ENCODE results near the gene RANBP17. TPM values are rescaled to one million over a fixed set of nuclear protein-coding genes. Genes with fewer than 3 reads are reported as not detected.
"Not testable (repeated sequence)": the region's sequence is repeated elsewhere in the genome, so short reads cannot be mapped to it uniquely, and the experiment has no call there.

Gene RANBP17
- total RNA-seq, 1 experiment from 2014 or later, result not detected

GRCh38 chr5:170857066-170857465 lies 4.8 kb upstream of the RANBP17 start:
- no peak for DNase-seq
- Histone ChIP-seq H3K4me1 (ENCODE audit: low read length) (no peaks in the 10 kb centered on the region), H3K79me2 (ENCODE audit: low read length) (no peaks in the 10 kb centered on the region), H3K9me2 (replicated peaks; ENCODE audit: insufficient read depth, low read length) (no peaks in the 10 kb centered on the region), H3K4me3 (ENCODE audit: low read length) (no peak overlapping the region), H3K27me3 (ENCODE audit: low read length) (no peaks in the 10 kb centered on the region), H3K27ac (ENCODE audit: low read length) (no peak overlapping the region), H2AFZ (ENCODE audit: low read length) (no peak overlapping the region), H3K9me3 (ENCODE audit: low read length) (peaks cover 5% of the 10 kb centered on the region; the same call in 1 of the 2 replicates), H3K36me3 (ENCODE audit: insufficient read depth, low read length) (no peaks in the 10 kb centered on the region), H3K4me2 (ENCODE audit: low read depth, low read length, poor library complexity, severe bottlenecking) (no peak overlapping the region), H3K9ac (ENCODE audit: low read length) (no peak overlapping the region), H4K20me1 (ENCODE audit: insufficient read depth, low read depth, low read length) (no peaks in the 10 kb centered on the region)

DNA sequence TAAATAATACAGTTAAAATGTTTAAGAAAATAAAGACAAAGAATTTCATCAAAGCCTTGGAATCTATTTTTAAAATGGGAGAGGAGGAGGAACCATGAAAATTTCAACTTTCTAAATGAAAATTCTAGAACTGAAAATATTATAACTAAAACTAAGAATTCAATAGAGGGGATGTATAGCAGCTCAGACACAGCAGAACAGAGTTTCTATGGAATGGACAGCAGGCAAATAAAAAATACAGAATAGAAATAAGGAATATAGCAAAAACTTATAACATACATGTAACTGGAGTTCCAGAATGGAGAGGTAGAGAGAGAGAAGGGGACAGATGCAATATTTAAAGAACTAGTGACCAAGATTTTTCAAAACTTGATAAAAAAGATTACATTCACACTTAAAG lies 1.4 kb upstream of the RANBP17 start:
- H3K36me3 ChIP-seq (ENCODE audit: insufficient read depth, low read length), result no peaks in the 10 kb centered on the region

DNA sequence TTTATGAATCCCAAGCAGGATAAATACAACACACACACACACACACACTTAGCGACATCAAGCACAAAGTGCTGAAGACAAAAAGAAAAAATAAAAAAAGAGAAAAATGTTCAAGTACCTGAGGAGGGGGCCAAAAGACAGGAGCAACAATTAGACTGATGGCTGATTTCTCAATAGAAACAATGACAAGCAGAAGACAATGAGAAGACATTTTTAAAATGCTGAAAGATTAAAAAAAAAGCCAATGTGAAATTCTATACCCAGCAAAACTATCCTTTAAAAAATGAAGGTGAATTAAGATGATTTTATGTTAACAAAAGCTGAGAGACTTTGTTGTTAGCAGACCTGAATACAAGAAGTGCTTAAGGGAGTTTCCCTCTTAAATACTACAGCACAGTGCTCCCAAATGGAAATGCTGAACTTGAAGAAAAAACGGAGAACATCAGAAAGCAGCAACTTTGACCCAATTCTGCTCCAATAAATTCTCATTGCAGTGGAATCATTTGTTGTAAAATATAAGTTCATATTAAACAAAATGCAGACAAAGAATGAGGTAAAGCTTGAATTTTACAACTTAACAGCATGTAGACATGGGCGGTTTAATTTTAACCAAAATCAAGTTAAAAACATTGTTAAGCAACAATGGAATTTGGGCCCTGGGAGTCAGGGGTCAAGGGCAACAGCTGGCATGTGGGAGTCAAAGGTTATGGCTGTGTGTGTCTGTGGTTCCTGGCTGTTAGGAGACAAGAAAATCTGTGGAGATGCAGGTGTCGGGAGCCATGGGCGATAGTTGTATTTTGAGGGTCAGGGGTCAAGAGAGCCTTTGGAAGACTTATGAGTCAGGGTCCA lies 776 bp upstream of the RANBP17 start:
- Histone ChIP-seq H3K4me2 (ENCODE audit: low read depth, low read length, poor library complexity, severe bottlenecking) (no peak overlapping the region), H3K4me3 (ENCODE audit: low read length) (no peak overlapping the region), H3K9me2 (replicated peaks; ENCODE audit: insufficient read depth, low read length) (no peaks in the 10 kb centered on the region), H3K79me2 (ENCODE audit: low read length) (no peaks in the 10 kb centered on the region), H2AFZ (ENCODE audit: low read length) (no peak overlapping the region), H3K36me3 (ENCODE audit: insufficient read depth, low read length) (no peaks in the 10 kb centered on the region), H3K27me3 (ENCODE audit: low read length) (no peaks in the 10 kb centered on the region), H3K9ac (ENCODE audit: low read length) (no peak overlapping the region), H4K20me1 (ENCODE audit: insufficient read depth, low read depth, low read length) (no peaks in the 10 kb centered on the region), H3K4me1 (ENCODE audit: low read length) (no peaks in the 10 kb centered on the region), H3K27ac (ENCODE audit: low read length) (no peak overlapping the region), H3K9me3 (ENCODE audit: low read length) (peaks cover 5% of the 10 kb centered on the region; the same call in 1 of the 2 replicates)
- no peak for DNase-seq

More for the DNA sequence above, 1.4 kb upstream of the RANBP17 start:
- Histone ChIP-seq H3K27ac (ENCODE audit: low read length) (no peak overlapping the region), H4K20me1 (ENCODE audit: insufficient read depth, low read depth, low read length) (no peaks in the 10 kb centered on the region), H3K4me1 (ENCODE audit: low read length) (no peaks in the 10 kb centered on the region), H3K9me2 (replicated peaks; ENCODE audit: insufficient read depth, low read length) (no peaks in the 10 kb centered on the region), H3K4me2 (ENCODE audit: low read depth, low read length, poor library complexity, severe bottlenecking) (no peak overlapping the region), H2AFZ (ENCODE audit: low read length) (no peak overlapping the region), H3K4me3 (ENCODE audit: low read length) (no peak overlapping the region), H3K9ac (ENCODE audit: low read length) (no peak overlapping the region), H3K27me3 (ENCODE audit: low read length) (no peaks in the 10 kb centered on the region), H3K79me2 (ENCODE audit: low read length) (no peaks in the 10 kb centered on the region), H3K9me3 (ENCODE audit: low read length) (peaks cover 5% of the 10 kb centered on the region; the same call in 1 of the 2 replicates)
- no peak for DNase-seq

- H3K9me2 ChIP-seq (replicated peaks; ENCODE audit: insufficient read depth, low read length), result no peaks in the 10 kb centered on the region
- no peaks in the 10 kb centered on the region for H3K27me3 ChIP-seq (ENCODE audit: low read length)
- H3K79me2 ChIP-seq (ENCODE audit: low read length), result no peaks in the 10 kb centered on the region
- no peaks in the 10 kb centered on the region for H4K20me1 ChIP-seq (ENCODE audit: insufficient read depth, low read depth, low read length)
- H3K36me3 ChIP-seq (ENCODE audit: insufficient read depth, low read length), result no peaks in the 10 kb centered on the region
- H3K9ac ChIP-seq (ENCODE audit: low read length), result no peak overlapping the region
- H3K27ac ChIP-seq (ENCODE audit: low read length), result no peak overlapping the region
- H3K4me2 ChIP-seq (ENCODE audit: low read depth, low read length, poor library complexity, severe bottlenecking), result no peak overlapping the region
- no peak overlapping the region for H3K4me3 ChIP-seq (ENCODE audit: low read length)
- DNase-seq, result no peak
- H2AFZ ChIP-seq (ENCODE audit: low read length), result no peak overlapping the region
- H3K9me3 ChIP-seq (ENCODE audit: low read length), result peaks cover 5% of the 10 kb centered on the region; the same call in 1 of the 2 replicates
- no peaks in the 10 kb centered on the region for H3K4me1 ChIP-seq (ENCODE audit: low read length)
Observed at GRCh38 chr5:170861667-170861916, 226 bp upstream of the RANBP17 start.

DNA sequence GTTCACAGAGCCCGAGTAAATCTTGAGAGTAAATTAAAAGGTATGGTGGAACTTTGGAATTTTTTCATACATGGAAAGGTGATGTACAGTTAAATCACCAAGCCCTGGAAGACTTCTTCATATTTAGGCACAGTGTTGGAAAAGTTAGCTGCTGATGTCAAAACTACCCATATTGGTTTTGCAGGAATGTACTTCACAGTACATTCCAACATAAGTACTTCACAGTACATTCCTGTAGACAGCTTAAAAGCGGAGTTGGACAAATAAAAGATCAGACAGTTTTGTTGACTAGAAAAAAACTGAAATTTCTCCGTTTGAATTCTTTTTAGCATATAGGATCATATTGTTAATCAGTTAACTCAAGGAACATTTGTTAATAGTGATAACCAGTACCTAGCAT lies 1.8 kb downstream of the RANBP17 start:
- Histone ChIP-seq H3K9me2 (replicated peaks; ENCODE audit: insufficient read depth, low read length) (no peaks in the 10 kb centered on the region), H2AFZ (ENCODE audit: low read length) (no peak overlapping the region), H3K27me3 (ENCODE audit: low read length) (no peaks in the 10 kb centered on the region), H3K27ac (ENCODE audit: low read length) (no peak overlapping the region), H3K4me3 (ENCODE audit: low read length) (no peak overlapping the region), H3K9ac (ENCODE audit: low read length) (no peak overlapping the region), H3K9me3 (ENCODE audit: low read length) (peaks cover 5% of the 10 kb centered on the region; the same call in 1 of the 2 replicates), H3K4me1 (ENCODE audit: low read length) (no peaks in the 10 kb centered on the region), H3K79me2 (ENCODE audit: low read length) (no peaks in the 10 kb centered on the region), H4K20me1 (ENCODE audit: insufficient read depth, low read depth, low read length) (no peaks in the 10 kb centered on the region), H3K36me3 (ENCODE audit: insufficient read depth, low read length) (no peaks in the 10 kb centered on the region), H3K4me2 (ENCODE audit: low read depth, low read length, poor library complexity, severe bottlenecking) (no peak overlapping the region)
- DNase-seq, result no peak

DNA sequence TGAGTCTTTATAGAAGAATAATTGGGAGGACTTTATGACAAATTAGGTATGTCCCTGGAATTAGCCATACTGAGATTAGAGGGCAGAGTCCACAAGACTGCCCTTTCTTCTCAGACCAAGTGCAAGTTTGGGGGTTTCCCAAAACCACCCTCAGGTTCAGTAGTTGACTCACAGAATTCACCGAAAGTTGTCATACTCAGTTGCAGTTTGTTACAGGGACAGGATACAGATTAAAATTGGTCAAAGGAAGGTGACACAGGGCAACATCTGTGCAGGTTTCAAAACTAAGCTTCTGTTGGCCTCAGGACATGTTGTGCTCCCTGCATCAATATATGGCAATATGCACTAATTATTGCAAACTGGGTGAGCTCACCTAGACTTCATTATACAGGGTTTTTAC lies 3.8 kb downstream of the RANBP17 start:
- no peak overlapping the region for H3K4me2 ChIP-seq (ENCODE audit: low read depth, low read length, poor library complexity, severe bottlenecking)
- no peaks in the 10 kb centered on the region for H3K27me3 ChIP-seq (ENCODE audit: low read length)
- no peaks in the 10 kb centered on the region for H3K79me2 ChIP-seq (ENCODE audit: low read length)
- H3K4me1 ChIP-seq (ENCODE audit: low read length), result no peaks in the 10 kb centered on the region
- DNase-seq, result no peak
- no peak overlapping the region for H3K9ac ChIP-seq (ENCODE audit: low read length)
- no peaks in the 10 kb centered on the region for H3K36me3 ChIP-seq (ENCODE audit: insufficient read depth, low read length)
- H2AFZ ChIP-seq (ENCODE audit: low read length), result no peak overlapping the region
- no peaks in the 10 kb centered on the region for H3K9me2 ChIP-seq (replicated peaks; ENCODE audit: insufficient read depth, low read length)
- peaks cover 5% of the 10 kb centered on the region; the same call in 1 of the 2 replicates for H3K9me3 ChIP-seq (ENCODE audit: low read length)
- H3K4me3 ChIP-seq (ENCODE audit: low read length), result no peak overlapping the region
- H4K20me1 ChIP-seq (ENCODE audit: insufficient read depth, low read depth, low read length), result no peaks in the 10 kb centered on the region
- no peak overlapping the region for H3K27ac ChIP-seq (ENCODE audit: low read length)

DNA sequence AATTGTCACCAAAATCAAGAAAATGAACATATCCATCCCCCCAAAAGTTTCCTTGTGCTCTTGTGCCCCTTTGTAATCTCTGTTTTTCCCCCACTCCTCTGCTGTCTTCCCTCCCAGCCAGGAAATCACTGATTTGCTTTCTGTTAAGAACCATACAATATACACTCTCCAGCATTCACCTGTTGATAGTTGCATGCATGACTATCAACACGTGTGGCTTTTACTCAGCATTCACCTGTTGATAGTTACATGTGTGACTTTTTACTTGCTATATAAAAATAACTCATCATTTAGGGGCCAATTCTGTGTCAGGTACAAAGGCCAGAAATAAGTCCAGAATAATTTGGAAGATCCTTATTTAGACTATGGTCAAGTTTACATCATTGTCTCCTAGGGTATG lies 6.0 kb downstream of the RANBP17 start:
- no peaks in the 10 kb centered on the region for H3K79me2 ChIP-seq (ENCODE audit: low read length)
- no peaks in the 10 kb centered on the region for H3K9me2 ChIP-seq (replicated peaks; ENCODE audit: insufficient read depth, low read length)
- no peak overlapping the region for H3K27ac ChIP-seq (ENCODE audit: low read length)
- H2AFZ ChIP-seq (ENCODE audit: low read length), result no peak overlapping the region
- H3K9ac ChIP-seq (ENCODE audit: low read length), result no peak overlapping the region
- H3K36me3 ChIP-seq (ENCODE audit: insufficient read depth, low read length), result no peaks in the 10 kb centered on the region
- no peaks in the 10 kb centered on the region for H3K27me3 ChIP-seq (ENCODE audit: low read length)
- DNase-seq, result no peak
- no peaks in the 10 kb centered on the region for H4K20me1 ChIP-seq (ENCODE audit: insufficient read depth, low read depth, low read length)
- no peaks in the 10 kb centered on the region for H3K4me1 ChIP-seq (ENCODE audit: low read length)
- no peak overlapping the region for H3K4me2 ChIP-seq (ENCODE audit: low read depth, low read length, poor library complexity, severe bottlenecking)
- no peak overlapping the region for H3K4me3 ChIP-seq (ENCODE audit: low read length)
- no peaks in the 10 kb centered on the region for H3K9me3 ChIP-seq (ENCODE audit: low read length)

DNA sequence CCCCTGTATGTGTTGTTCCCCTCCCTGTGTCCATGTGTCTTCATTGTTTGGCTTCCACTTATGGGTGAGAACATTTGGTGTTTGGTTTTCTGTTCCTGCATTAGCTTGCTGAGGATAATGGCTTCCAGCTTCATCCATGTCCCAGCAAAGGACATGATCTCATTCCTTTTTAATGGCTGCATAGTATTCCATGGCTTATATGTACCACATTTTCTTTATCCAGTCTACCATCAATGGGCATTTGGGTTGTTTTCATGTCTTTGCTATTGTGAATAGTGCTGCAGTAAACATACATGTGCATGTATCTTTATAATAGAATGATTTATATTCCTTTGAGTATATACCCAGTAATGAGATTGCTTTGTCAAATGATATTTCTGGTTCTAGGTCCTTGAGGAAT lies 8.6 kb downstream of the RANBP17 start:
- not testable (repeated sequence) for H3K4me2 ChIP-seq (ENCODE audit: low read depth, low read length, poor library complexity, severe bottlenecking); H3K4me3 ChIP-seq (ENCODE audit: low read length); H3K9ac ChIP-seq (ENCODE audit: low read length); DNase-seq; H3K79me2 ChIP-seq (ENCODE audit: low read length); H4K20me1 ChIP-seq (ENCODE audit: insufficient read depth, low read depth, low read length); H2AFZ ChIP-seq (ENCODE audit: low read length); H3K27ac ChIP-seq (ENCODE audit: low read length); H3K27me3 ChIP-seq (ENCODE audit: low read length); H3K9me3 ChIP-seq (ENCODE audit: low read length); H3K36me3 ChIP-seq (ENCODE audit: insufficient read depth, low read length); H3K9me2 ChIP-seq (replicated peaks; ENCODE audit: insufficient read depth, low read length); H3K4me1 ChIP-seq (ENCODE audit: low read length)

All from Karpas-422 (cell line).